Pancreas (tissue), 10 donors: ENCODE data around the gene ARID5B. TPM values are rescaled to one million over a fixed set of nuclear protein-coding genes. Genes with fewer than 3 reads are reported as not detected.

Experiments used
- ATAC-seq, 4 donors: fragments of 200-7000 bp; cut with Tn5 transposase; one replicate each; pipeline versions ENCODE4 v1.8.0 to v1.9.1; 2020; ENCODE audit warnings: mild to moderate bottlenecking in 4 of 4, moderate library complexity in 4 of 4
- DNase-seq, 6 donors: peaks; one replicate each; pipeline ENCODE4 v3.0.0-alpha.2; 2020
- FAIRE-seq: peaks from 2 replicates; lab custom pipeline; 2012; peaks lifted over from hg19 to GRCh38; lab: Jason Lieb, UNC
- H3K27ac ChIP-seq, 4 donors: fragments of 200-600 bp; sonication (generic); 1 replicate in 3 of 4; 2 replicates in 1 of 4; pipeline versions ENCODE4 v1.5.0 to v1.8.0; 2020
- H3K27me3 ChIP-seq, 4 donors: fragments of 200-600 bp; one replicate each; pipeline ENCODE4 v1.8.0; 2021
- H3K36me3 ChIP-seq, 3 donors: fragments of 200-600 bp; sonication (generic) in 1 of 3; one replicate each; pipeline versions ENCODE4 v1.5.0 to v1.8.0; 2020 to 2021
- H3K4me1 ChIP-seq, 3 donors: fragments of 200-600 bp; one replicate each; pipeline ENCODE4 v1.8.0; 2021
- H3K4me3 ChIP-seq, 4 donors: fragments of 200-600 bp; sonication (generic) in 2 of 4; one replicate each; pipeline versions ENCODE4 v1.5.0 to v1.8.0; 2020 to 2021
- H3K9me3 ChIP-seq, 4 donors: fragments of 200-600 bp; one replicate each; pipeline ENCODE4 v1.8.0; 2021
- CTCF ChIP-seq, 4 donors: fragments of 200-600 bp; sonication (generic) in 3 of 4; IDR thresholded peaks; one replicate each; pipeline versions ENCODE4 v1.5.0 to v1.8.0; 2021; ENCODE audit warnings: antibody characterized with exemption in 4 of 4
- WGBS, 2 donors: extraction: QIAGEN DNeasy Blood & Tissue Kit; methylation state at CpG; one replicate each; pipeline ENCODE4 v1.1.7; 2013; 5-methylcytosine and 5-hydroxymethylcytosine counted together
- intact Hi-C, 3 donors: fragments of 100-400 bp; cut with DNase I; formaldehyde crosslinking; loops; one replicate each; pipeline versions ENCODE4 v1.11.1 to v1.14.2; 2022
- polyA plus RNA-seq, 2 donors: library from polyadenylated mRNA; stranded (reverse); fragments of 200-250 nt; gene quantifications; one replicate each; pipeline ENCODE4 v1.2.3, GENCODE V29; 2013
- total RNA-seq, 6 donors: library from RNA; stranded (reverse); fragmentation: NEBNext Ultra II Directional in 4 of 6; extraction: Animal tissue kit (Norgen Biotek cat#: 25700) in 4 of 6; gene quantifications; one replicate each; pipeline versions ENCODE4 v1.2.1 to v1.2.4, GENCODE V29; 2021 to 2023
- donor health status: healthy with polysubstance abuse.
- donor health status: DM: no; HTN: no; CAD: no; lungs with moderate emphysema.
- donor health status: DM: no; HTN: no; CAD: no.
- donor health status: control.
- donor health status: control.
- donor health status: Bipolar disorder and iron deficiency.
- donor health status: DM: yes; HTN: yes; CAD: no.
- donor health status: DM: no; HTN: no; CAD: no.
- donor health status: DM: no; HTN: no; CAD: no.
- donor health status: DM: yes; HTN: yes; CAD: no.

The ARID5B gene
- total and polyA plus RNA-seq, 8 donors, result 2.6 to 13.0 (median 5.0) TPM

DNA sequence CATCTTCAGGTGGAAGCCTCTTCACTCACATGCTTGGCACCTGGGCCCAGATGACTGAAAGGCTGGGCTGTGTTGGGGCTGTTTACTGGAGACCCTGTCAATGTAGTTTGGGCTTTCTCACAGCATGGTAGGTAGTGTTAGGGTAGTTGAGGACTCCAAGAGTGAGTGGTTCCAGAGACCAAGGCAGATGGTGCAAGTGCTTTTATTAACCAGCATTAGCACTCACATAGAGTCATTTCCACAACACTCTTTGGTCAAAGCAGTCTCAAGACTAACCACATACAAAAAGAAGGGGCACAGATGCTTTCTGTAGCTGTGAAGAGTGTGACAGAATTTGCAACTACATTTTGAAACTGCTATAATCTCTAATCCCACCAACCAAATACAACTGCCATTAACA, 232.1 kb downstream of the ARID5B start:
- intact Hi-C loops, result no loop called here
- FAIRE-seq, result no peak
- TF ChIP-seq CTCF (IDR thresholded peaks at IDR 0.05), result no peak
- Histone ChIP-seq H3K36me3 (no peaks in the 10 kb centered on the region), H3K4me3 (no peak overlapping the region), H3K27me3 (no peaks in the 10 kb centered on the region), H3K9me3 (no peaks in the 10 kb centered on the region), H3K4me1 (no peaks in the 10 kb centered on the region), H3K27ac (no peak overlapping the region)
- ATAC-seq, result no peak
- no peak for DNase-seq

GRCh38 chr10:62136931-62137330, 235.4 kb downstream of the ARID5B start:
- FAIRE-seq, result no peak
- 84 to 87% methylated on average over 3 of the region's 3 CpGs for WGBS, 2 donors
- ATAC-seq, result no peak
- no peak overlapping the region for H3K4me3 ChIP-seq
- H3K4me1 ChIP-seq, result no peaks in the 10 kb centered on the region
- no peaks in the 10 kb centered on the region for H3K36me3 ChIP-seq
- H3K27me3 ChIP-seq, result no peaks in the 10 kb centered on the region
- DNase-seq, result no peak
- intact Hi-C loops, result no loop called here
- no peak overlapping the region for H3K27ac ChIP-seq
- TF ChIP-seq CTCF (IDR thresholded peaks at IDR 0.05), result no peak
- no peaks in the 10 kb centered on the region for H3K9me3 ChIP-seq

Other genes starting within 250 kb of the ARID5B start
- under 1 TPM in 2 of 6 donors, not detected in 4; 0.19 to 0.40 TPM for gene CABCOCO1, start 238.8 kb upstream of the ARID5B start, total RNA-seq
- gene CABCOCO1, start 238.8 kb upstream of the ARID5B start, polyA plus RNA-seq, result 1 to 10 TPM in 1 of 2 donors, under 1 TPM in 1; 0.23 to 2.7 TPM